NCI-H128 (cell line): ENCODE data around the gene TRIM44.
"Not testable (repeated sequence)": the region's sequence is repeated elsewhere in the genome, so short reads cannot be mapped to it uniquely, and the experiment has no call there.

Experiments used
- DNase-seq: peaks from one replicate; lab custom pipeline; 2025; ENCODE audit not compliant: unreplicated experiment; lab: John Stamatoyannopoulos, UW

Gene TRIM44

GRCh38 chr11:35715677-35716076 is 53.1 kb downstream of the TRIM44 start:
- not testable (repeated sequence) for DNase-seq

- no peak for DNase-seq
Measured at GRCh38 chr11:35717043-35717442, 54.5 kb downstream of the TRIM44 start.

- no peak for DNase-seq
Measured at GRCh38 chr11:35717520-35717919, 54.9 kb downstream of the TRIM44 start.

GRCh38 chr11:35721651-35722282 is 59.2 kb downstream of the TRIM44 start:
- DNase-seq, result no peak

GRCh38 chr11:35722641-35723040 is 60.1 kb downstream of the TRIM44 start:
- DNase-seq, result no peak

- DNase-seq, result no peak
Measured at GRCh38 chr11:35723493-35723892, 60.9 kb downstream of the TRIM44 start.

- no peak for DNase-seq
Measured at GRCh38 chr11:35723913-35724312, 61.3 kb downstream of the TRIM44 start.

GRCh38 chr11:35725885-35726284 is 63.3 kb downstream of the TRIM44 start:
- DNase-seq, result no peak

- no peak for DNase-seq
Measured at GRCh38 chr11:35727140-35727539, 64.6 kb downstream of the TRIM44 start.

GRCh38 chr11:35730254-35730653 is 67.7 kb downstream of the TRIM44 start:
- DNase-seq, result no peak

GRCh38 chr11:35734669-35735410 is 72.3 kb downstream of the TRIM44 start:
- DNase-seq, result no peak

GRCh38 chr11:35735411-35735810 is 72.8 kb downstream of the TRIM44 start:
- DNase-seq, result no peak

GRCh38 chr11:35735903-35736302 is 73.3 kb downstream of the TRIM44 start:
- DNase-seq, result no peak

GRCh38 chr11:35736952-35737351 is 74.4 kb downstream of the TRIM44 start:
- no peak for DNase-seq

GRCh38 chr11:35740061-35740799 is 77.7 kb downstream of the TRIM44 start:
- no peak for DNase-seq

- no peak for DNase-seq
Measured at GRCh38 chr11:35742707-35743454, 80.3 kb downstream of the TRIM44 start.

- no peak for DNase-seq
Measured at GRCh38 chr11:35746356-35747153, 84.0 kb downstream of the TRIM44 start.

GRCh38 chr11:35747668-35748067 is 85.1 kb downstream of the TRIM44 start:
- DNase-seq, result no peak

GRCh38 chr11:35748644-35749043 is 86.1 kb downstream of the TRIM44 start:
- DNase-seq, result no peak

- no peak for DNase-seq
Measured at GRCh38 chr11:35750315-35750714, 87.7 kb downstream of the TRIM44 start.
